ENCODE data around the gene FAM107A. TPM values are rescaled to one million over a fixed set of nuclear protein-coding genes. Genes with fewer than 3 reads are reported as not detected.

FAM107A gene
- total and polyA plus RNA-seq, 2 of the 13 experiments (the other 11 are each of a cell fraction or from before 2014, with no cell fraction given), result not detected

DNA sequence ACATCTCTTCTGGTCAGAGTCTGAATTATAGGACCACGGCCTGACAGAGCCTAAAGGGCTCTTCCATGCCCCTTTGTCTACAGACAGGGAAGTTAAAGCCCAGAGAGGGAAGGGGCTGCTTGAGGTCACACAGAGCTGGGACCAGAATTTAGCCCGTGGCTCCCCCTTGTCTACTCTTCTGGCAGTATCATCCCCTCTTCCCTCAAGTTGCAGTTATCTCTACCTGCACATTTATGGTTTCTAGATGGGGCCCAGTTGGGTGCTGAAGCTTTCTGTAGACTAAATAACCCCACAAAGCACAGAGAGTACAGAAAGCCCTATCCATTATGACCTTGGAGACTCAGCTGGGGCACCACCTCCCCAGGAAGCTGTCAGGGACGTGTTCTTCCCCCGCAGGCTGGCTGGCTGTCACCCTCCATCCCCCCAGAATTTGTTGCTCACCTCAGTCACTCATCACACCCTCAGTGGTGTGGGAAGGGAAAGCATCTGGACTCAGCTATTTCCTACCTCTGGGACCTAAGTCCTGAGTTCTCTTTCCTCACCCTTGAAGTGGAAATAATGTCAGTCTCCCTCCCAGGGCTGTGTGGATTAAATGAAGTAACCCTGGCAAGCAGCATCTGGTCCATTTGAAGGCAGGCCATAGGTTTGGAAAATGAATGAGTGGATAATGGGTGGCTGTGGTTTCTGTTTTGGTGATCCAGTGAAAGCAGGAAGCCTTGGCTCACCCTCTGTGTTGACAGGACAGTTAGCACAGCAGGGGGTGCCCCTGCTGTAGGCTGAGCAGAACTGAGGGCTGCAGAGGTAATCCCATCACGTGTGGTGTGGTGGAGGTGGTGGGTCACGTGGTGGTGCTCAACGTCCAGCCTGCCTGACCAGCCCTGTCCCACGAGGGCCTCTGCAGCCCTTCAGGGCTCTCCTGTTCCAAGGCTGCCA, 56.5 kb downstream of the FAM107A start (continued):
- TF ChIP-seq, protein P1, sequence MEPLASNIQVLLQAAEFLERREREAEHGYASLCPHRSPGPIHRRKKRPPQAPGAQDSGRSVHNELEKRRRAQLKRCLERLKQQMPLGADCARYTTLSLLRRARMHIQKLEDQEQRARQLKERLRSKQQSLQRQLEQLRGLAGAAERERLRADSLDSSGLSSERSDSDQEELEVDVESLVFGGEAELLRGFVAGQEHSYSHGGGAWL (CRISPR knock-in tag; IDR thresholded peaks at IDR 0.05), result peak; percentile 87; the same call in 1 of the 2 replicates
- TF ChIP-seq ELF1 (CRISPR knock-in tag; IDR thresholded peaks at IDR 0.05), result peak; percentile 22; the same call in 1 of the 2 replicates
- no peak for TF ChIP-seq ZFP90 (CRISPR knock-in tag; IDR thresholded peaks at IDR 0.05; ENCODE audit: borderline replicate concordance)
- TF ChIP-seq EED (CRISPR knock-in tag; IDR thresholded peaks at IDR 0.05), result no peak; the same call in 1 of the 2 replicates

DNA sequence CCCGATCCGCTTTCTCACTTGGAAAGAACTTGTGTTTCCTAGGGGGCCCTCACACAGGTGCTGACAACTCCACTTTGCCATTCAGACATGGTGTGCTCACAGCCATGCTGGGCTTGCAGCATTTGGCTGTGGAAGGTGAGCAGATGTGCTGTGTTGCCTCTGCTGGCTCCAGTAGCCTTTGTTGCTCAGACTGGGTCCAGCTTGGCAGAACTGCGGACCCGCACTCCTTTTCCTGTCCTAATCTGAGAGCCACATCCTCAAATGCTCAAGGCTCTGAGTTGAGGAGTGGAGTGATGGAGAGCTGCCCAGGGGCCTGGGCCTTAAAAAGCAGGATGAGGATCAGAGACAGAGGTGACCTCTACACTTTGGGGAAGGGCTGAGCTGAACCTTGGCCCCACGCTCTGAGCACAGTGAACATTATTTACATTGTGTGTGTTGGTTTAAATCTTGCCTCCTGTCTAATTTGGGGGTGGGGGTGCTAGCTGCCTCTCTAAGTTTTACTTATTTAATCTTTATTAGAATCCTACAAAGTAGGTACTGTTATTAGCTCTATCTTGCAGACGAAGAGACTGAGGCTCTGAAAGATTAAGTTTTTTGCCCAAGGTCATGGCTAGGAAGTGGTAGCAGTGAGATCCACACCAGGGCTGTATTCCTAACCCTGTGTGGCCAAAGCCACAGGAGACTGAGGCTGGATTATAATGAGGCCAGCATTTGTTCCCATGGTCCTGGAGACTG, 57.4 kb downstream of the FAM107A start:
- H3K9me3 ChIP-seq (ENCODE audit: low read length), result no peaks in the 10 kb centered on the region
- peak; percentile 60 for ATAC-seq
- 23% methylated on average over 6 of the region's 6 CpGs for WGBS (ENCODE audit: low lambda C conversion rate)
- no TSS peak for BruUV-seq (replicated peaks)
- FAIRE-seq, result peak; percentile 87
- ChIA-PET CTCF (ENCODE audit: low intra/inter-chr PET ratio, low total read pairs) (interaction anchor here (0.8 to 1.5 kb wide), 2 partner anchors 13 to 56 kb away, joined by 3 to 5 read pairs; no protein-coding TSS in a partner anchor), POLR2A (interaction anchor here (0.8 to 3.0 kb wide), 12 partner anchors 9 to 213 kb away, joined by 3 to 33 read pairs (median 5); partner anchors contain the start of genes ACOX2 and KCTD6)
- peak overlapping the region; percentile 88 for H3K27ac ChIP-seq (ENCODE audit: extremely low read length, insufficient read depth, low read length)
- intact Hi-C loops (cut with micrococcal nuclease; ENCODE audit: unreplicated experiment), result loop anchor here (2.0 kb wide), 2 partner anchors 27 to 87 kb away; partner anchors contain the start of genes KCTD6 and PDHB
- peaks cover 82% of the 10 kb centered on the region for H3K4me1 ChIP-seq (ENCODE audit: insufficient read depth, low read length)
- H3K27me3 ChIP-seq (ENCODE audit: control insufficient read depth in 1 of 2, insufficient read depth in 2 of 2, low read length in 2 of 2), result no peaks in the 10 kb centered on the region
- H3K9ac ChIP-seq (ENCODE audit: insufficient read depth, low read depth, low read length), result peak overlapping the region; percentile 40; the same call in 1 of the 2 replicates
- peak overlapping the region; percentile 77 for H3K4me2 ChIP-seq (ENCODE audit: low read depth, low read length)
- H2AFZ ChIP-seq (ENCODE audit: low read length), result no peak overlapping the region
- peak; percentile 61 for DNase-seq (ENCODE audit: low spot score)
- no peaks in the 10 kb centered on the region for H3K79me2 ChIP-seq (ENCODE audit: insufficient read depth, low read length)
- in situ Hi-C loops (cut with HindIII; ENCODE audit: extremely low pct_ligation_motif_present, low pct_unique_long_range_greater_than_20kb), result no loop called here
- no peaks in the 10 kb centered on the region for H4K20me1 ChIP-seq (ENCODE audit: insufficient read depth, low read length)
- H3K36me3 ChIP-seq (replicated peaks in 1 of 2; ENCODE audit: control insufficient read depth in 1 of 2, insufficient read depth in 2 of 2, low read length in 2 of 2), result peaks cover 6 to 17% of the 10 kb centered on the region in 2 experiments
- 0 out of 6 replicates have a peak overlapping the region, but pooled peaks of 2 of the 3 experiments have one; percentile 4 to 15 for H3K4me3 ChIP-seq (replicated peaks in 1 of 3; ENCODE audit: insufficient read depth in 1 of 3, low read depth in 2 of 3, low read length in 3 of 3)
- TF ChIP-seq, protein P2, sequence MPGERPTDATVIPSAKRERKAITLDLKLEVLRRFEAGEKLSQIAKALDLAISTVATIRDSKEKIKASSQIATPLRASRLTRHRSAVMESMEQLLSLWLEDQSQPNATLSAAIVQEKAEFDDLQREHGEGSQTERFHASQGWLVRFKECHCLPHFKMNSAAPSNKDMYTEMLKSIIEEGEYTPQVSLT (CRISPR knock-in tag; IDR thresholded peaks at IDR 0.05; ENCODE audit: borderline replicate concordance, low read depth), result no peak
- TF ChIP-seq REL (CRISPR knock-in tag; conservative IDR thresholded peaks at IDR 0.05) (no peak), ZNF879 (CRISPR knock-in tag; IDR thresholded peaks at IDR 0.05) (no peak), ZNF256 (CRISPR knock-in tag; conservative IDR thresholded peaks at IDR 0.05) (no peak), ZNF761 (CRISPR knock-in tag; conservative IDR thresholded peaks at IDR 0.05) (peak; percentile 19; the same call in 1 of the 2 replicates), ZFP62 (CRISPR knock-in tag; IDR thresholded peaks at IDR 0.05) (no peak), ELF3 (CRISPR knock-in tag; IDR thresholded peaks at IDR 0.05) (peak; percentile 50; the same call in 1 of the 2 replicates), ZNF577 (CRISPR knock-in tag; IDR thresholded peaks at IDR 0.05; ENCODE audit: borderline replicate concordance, low read depth) (no peak), ZSCAN29 (CRISPR knock-in tag; conservative IDR thresholded peaks at IDR 0.05) (no peak)
- TF ChIP-seq, protein P3, sequence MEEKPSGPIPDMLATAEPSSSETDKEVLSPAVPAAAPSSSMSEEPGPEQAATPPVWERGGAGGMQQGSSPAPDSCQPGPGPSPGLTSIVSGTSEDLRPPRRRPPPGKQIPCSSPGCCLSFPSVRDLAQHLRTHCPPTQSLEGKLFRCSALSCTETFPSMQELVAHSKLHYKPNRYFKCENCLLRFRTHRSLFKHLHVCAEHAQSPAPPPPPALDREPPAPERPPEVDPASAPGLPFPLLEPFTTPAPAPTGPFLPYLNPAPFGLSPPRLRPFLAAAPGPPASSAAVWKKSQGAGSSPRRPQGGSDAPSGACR (CRISPR knock-in tag; IDR thresholded peaks at IDR 0.05), result no peak
- TF ChIP-seq, protein P4, sequence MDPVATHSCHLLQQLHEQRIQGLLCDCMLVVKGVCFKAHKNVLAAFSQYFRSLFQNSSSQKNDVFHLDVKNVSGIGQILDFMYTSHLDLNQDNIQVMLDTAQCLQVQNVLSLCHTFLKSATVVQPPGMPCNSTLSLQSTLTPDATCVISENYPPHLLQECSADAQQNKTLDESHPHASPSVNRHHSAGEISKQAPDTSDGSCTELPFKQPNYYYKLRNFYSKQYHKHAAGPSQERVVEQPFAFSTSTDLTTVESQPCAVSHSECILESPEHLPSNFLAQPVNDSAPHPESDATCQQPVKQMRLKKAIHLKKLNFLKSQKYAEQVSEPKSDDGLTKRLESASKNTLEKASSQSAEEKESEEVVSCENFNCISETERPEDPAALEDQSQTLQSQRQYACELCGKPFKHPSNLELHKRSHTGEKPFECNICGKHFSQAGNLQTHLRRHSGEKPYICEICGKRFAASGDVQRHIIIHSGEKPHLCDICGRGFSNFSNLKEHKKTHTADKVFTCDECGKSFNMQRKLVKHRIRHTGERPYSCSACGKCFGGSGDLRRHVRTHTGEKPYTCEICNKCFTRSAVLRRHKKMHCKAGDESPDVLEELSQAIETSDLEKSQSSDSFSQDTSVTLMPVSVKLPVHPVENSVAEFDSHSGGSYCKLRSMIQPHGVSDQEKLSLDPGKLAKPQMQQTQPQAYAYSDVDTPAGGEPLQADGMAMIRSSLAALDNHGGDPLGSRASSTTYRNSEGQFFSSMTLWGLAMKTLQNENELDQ (CRISPR knock-in tag; IDR thresholded peaks at IDR 0.05; ENCODE audit: borderline replicate concordance), result no peak
- TF ChIP-seq, protein P1 (CRISPR knock-in tag; IDR thresholded peaks at IDR 0.05), result no peak

Data from HepG2 (cell line).